IMR-90 (cell line): ENCODE results near the gene CAMTA1. TPM values are rescaled to one million over a fixed set of nuclear protein-coding genes. Genes with fewer than 3 reads are reported as not detected.

Source experiments
- ATAC-seq: fragments of 200-7000 bp; cut with Tn5 transposase; 2 replicates; pipeline ENCODE4 v1.9.1; 2020; ENCODE audit warnings: low read depth, mild to moderate bottlenecking, moderate library complexity
- BruUV-seq: library from RNA; stranded (reverse); fragments of 400-500 nt; replicated peaks from 2 replicates; lab custom pipeline; 2021; lab: Mats Ljungman, UMichigan
- CTCF ChIA-PET: fragments of 300-600 bp; formaldehyde crosslinking; extraction: SDS; loops from one replicate; lab custom pipeline; 2021; ENCODE audit warnings: antibody characterized with exemption; lab: Yijun Ruan, JAX
- POLR2A ChIA-PET: fragments of 300-600 bp; sonication (Branson Sonifier 250); formaldehyde crosslinking; loops from one replicate; lab custom pipeline; 2022; ENCODE audit warnings: antibody characterized with exemption; ENCODE audit not compliant: unreplicated experiment; lab: Charles Lee
- DNase-seq: peaks from one replicate; pipeline ENCODE4 v3.0.0; 2013
- H2AFZ ChIP-seq: replicated peaks from 2 replicates; pipeline ENCODE3; 2013; ENCODE audit warnings: low read length, mild to moderate bottlenecking; ENCODE audit not compliant: poor library complexity
- H2AK5ac ChIP-seq: 2 replicates; pipeline ENCODE4 v1.6.1; 2013; ENCODE audit warnings: low read depth, low read length, inconsistent platforms
- H2AK9ac ChIP-seq: replicated peaks from 2 replicates; pipeline ENCODE3; 2013; ENCODE audit warnings: mild to moderate bottlenecking, low read depth, low read length, moderate library complexity; ENCODE audit not compliant: poor library complexity
- H2BK120ac ChIP-seq: 2 replicates; pipeline ENCODE4 v1.6.1; 2013; ENCODE audit warnings: low read depth, low read length, inconsistent platforms
- H2BK15ac ChIP-seq: 3 replicates; pipeline ENCODE4 v1.6.1; 2013; ENCODE audit warnings: low read depth, low read length, inconsistent platforms
- H2BK20ac ChIP-seq: 2 replicates; pipeline ENCODE4 v1.6.1; 2013; ENCODE audit warnings: low read depth, mild to moderate bottlenecking, inconsistent platforms, low read length, moderate library complexity
- H2BK5ac ChIP-seq: 2 replicates; pipeline ENCODE4 v1.6.1; 2013; ENCODE audit warnings: mild to moderate bottlenecking, low read depth, low read length, inconsistent platforms; ENCODE audit not compliant: poor library complexity, severe bottlenecking
- H3K14ac ChIP-seq: replicated peaks from 2 replicates; pipeline ENCODE4 v1.6.1; 2013; ENCODE audit warnings: low read depth, low read length, inconsistent platforms
- H3K18ac ChIP-seq: 2 replicates; pipeline ENCODE4 v1.6.1; 2013; ENCODE audit warnings: low read depth, low read length, control low read depth
- H3K23ac ChIP-seq: 2 replicates; pipeline ENCODE4 v1.6.1; 2013; ENCODE audit warnings: low read depth, low read length, inconsistent platforms
- H3K27ac ChIP-seq: 2 replicates; pipeline ENCODE4 v1.5.1; 2013; ENCODE audit warnings: mild to moderate bottlenecking, control low read depth, low read length; ENCODE audit not compliant: insufficient read depth
- H3K27me3 ChIP-seq: 2 replicates; pipeline ENCODE4 v1.6.1; 2013; ENCODE audit warnings: low read length; ENCODE audit not compliant: control insufficient read depth, insufficient read depth
- H3K36me3 ChIP-seq: 2 replicates; pipeline ENCODE4 v1.6.1; 2013; ENCODE audit warnings: low read length, mixed read lengths; ENCODE audit not compliant: control insufficient read depth, insufficient read depth
- H3K4ac ChIP-seq: 2 replicates; pipeline ENCODE4 v1.6.1; 2013; ENCODE audit warnings: low read depth, low read length, inconsistent platforms
- H3K4me1 ChIP-seq: 2 replicates; pipeline ENCODE4 v1.6.1; 2013; ENCODE audit warnings: low read length, mixed read lengths; ENCODE audit not compliant: control insufficient read depth, insufficient read depth
- H3K4me2 ChIP-seq: 2 replicates; pipeline ENCODE4 v1.6.1; 2013; ENCODE audit warnings: low read depth, mild to moderate bottlenecking, control low read depth, low read length, moderate library complexity
- H3K4me3 ChIP-seq: 2 replicates; pipeline ENCODE4 v1.5.1; 2013; ENCODE audit warnings: low read depth, mild to moderate bottlenecking, control low read depth, low read length, moderate library complexity; ENCODE audit not compliant: insufficient read depth
- H3K56ac ChIP-seq: 2 replicates; pipeline ENCODE4 v1.6.1; 2013; ENCODE audit warnings: low read length, inconsistent platforms; ENCODE audit not compliant: insufficient read depth; ENCODE audit errors: extremely low read depth
- H3K79me1 ChIP-seq, 2 experiments: 2 replicates each; pipeline ENCODE4 v1.6.1; 2013; ENCODE audit warnings: low read length in 2 of 2, inconsistent platforms in 1 of 2, low read depth in 1 of 2
- H3K9ac ChIP-seq: 2 replicates; pipeline ENCODE4 v1.6.1; 2013; ENCODE audit warnings: low read depth, low read length, control low read depth
- H3K9me1 ChIP-seq: 2 replicates; pipeline ENCODE4 v1.6.1; 2013; ENCODE audit warnings: low read length, inconsistent platforms; ENCODE audit not compliant: insufficient read depth
- H3K9me3 ChIP-seq: 2 replicates; pipeline ENCODE4 v1.6.1; 2013; ENCODE audit warnings: low read length; ENCODE audit not compliant: control insufficient read depth, insufficient read depth
- H4K20me1 ChIP-seq: 2 replicates; pipeline ENCODE4 v1.6.1; 2013; ENCODE audit warnings: low read length, inconsistent platforms; ENCODE audit not compliant: insufficient read depth
- H4K5ac ChIP-seq: 2 replicates; pipeline ENCODE4 v1.6.1; 2013; ENCODE audit warnings: mild to moderate bottlenecking, low read depth, low read length, control low read depth
- H4K8ac ChIP-seq, 2 experiments: 2 replicates each; pipeline ENCODE4 v1.6.1; 2013; ENCODE audit warnings: low read depth in 2 of 2, low read length in 2 of 2, control low read depth in 1 of 2, inconsistent platforms in 1 of 2
- H4K91ac ChIP-seq: 2 replicates; pipeline ENCODE4 v1.6.1; 2013; ENCODE audit warnings: low read depth, low read length, inconsistent platforms; ENCODE audit not compliant: insufficient read depth
- BHLHE40 ChIP-seq: fragments of 150-350 bp; IDR thresholded peaks from 2 replicates; pipeline ENCODE4 v1.6.1; 2016; ENCODE audit warnings: mild to moderate bottlenecking, low read depth, low read length
- MAFK ChIP-seq: IDR thresholded peaks from 2 replicates; pipeline ENCODE4 v1.6.1; 2012; ENCODE audit warnings: low read depth, low read length, improper control_type of control experiment
- WGBS, 2 experiments: methylation state at CpG; one replicate each; pipeline versions ENCODE4 v1.1.5 to v1.1.7; 2013; ENCODE audit warnings: missing lambda C conversion rate in 2 of 2; ENCODE audit not compliant: insufficient read length in 1 of 2; ENCODE audit errors: extremely low coverage in 2 of 2; 5-methylcytosine and 5-hydroxymethylcytosine counted together
- dilution Hi-C: fragments of 300-500 bp; cut with HindIII; formaldehyde crosslinking; loops from one replicate; pipeline ENCODE4 v1.14.3; 2018; ENCODE audit warnings: low sequenced_read_pairs; ENCODE audit not compliant: unreplicated experiment
- in situ Hi-C: fragments of 300-500 bp; cut with MboI; formaldehyde crosslinking; loops from 3 replicates; pipeline ENCODE4 v1.14.3; 2019; ENCODE audit warnings: low sequenced_read_pairs, inconsistent platforms, mixed read lengths
- intact Hi-C: fragments of 100-400 bp; cut with micrococcal nuclease; formaldehyde crosslinking; loops from 2 replicates; pipeline ENCODE4 v1.10.0; 2022
- polyA plus RNA-seq, 3 experiments: library from polyadenylated mRNA; depleted of rRNA; stranded (reverse); fragments of >200 nt; gene quantifications; 2 replicates each; pipeline ENCODE4 v1.2.3, GENCODE V29; 2012; ENCODE audit warnings: low replicate concordance in 1 of 3
- total RNA-seq: library from RNA; depleted of rRNA; stranded (reverse); fragments of >200 nt; gene quantifications from 2 replicates; pipeline ENCODE4 v1.2.3, GENCODE V29; 2012
- TF ChIP-seq, protein P1 (sequence below): fragments of 150-350 bp; IDR thresholded peaks from 2 replicates; pipeline ENCODE4 v1.6.1; 2017; ENCODE audit warnings: mild to moderate bottlenecking, antibody characterized with exemption, low read length, low read depth

Gene CAMTA1
- total and polyA plus RNA-seq, 2 of the 4 experiments (the other 2 are of a cell fraction), result 35.5 to 74.3 TPM

DNA sequence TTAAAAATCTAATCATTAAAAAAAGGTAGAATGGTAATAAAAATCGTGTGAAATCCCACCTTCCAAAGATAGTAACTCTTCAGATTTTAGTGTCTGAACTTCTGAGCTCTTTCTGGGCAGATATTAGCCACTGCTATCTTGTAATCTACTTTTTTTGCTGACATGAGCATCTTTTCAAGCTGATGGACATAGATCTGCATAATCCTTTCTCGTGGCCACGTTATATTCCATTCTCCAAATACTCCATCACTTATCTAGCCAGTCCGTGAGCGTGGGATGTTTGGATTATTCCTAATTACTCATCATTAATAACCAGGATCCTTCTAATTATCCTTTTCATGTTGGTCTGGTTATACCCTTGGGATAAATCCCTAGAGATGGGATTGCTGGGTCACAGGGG lies 731.7 kb downstream of the CAMTA1 start:
- H2BK120ac ChIP-seq, result no peak overlapping the region
- intact Hi-C loops, result no loop called here
- dilution Hi-C loops, result no loop called here
- no peak overlapping the region for H4K8ac ChIP-seq
- ATAC-seq (no peak), DNase-seq (no peak)
- H2BK15ac ChIP-seq, result no peak overlapping the region
- H3K36me3 ChIP-seq, result no peaks in the 10 kb centered on the region
- peaks cover 6% of the 10 kb centered on the region for H3K27me3 ChIP-seq
- H3K79me1 ChIP-seq, result no peaks in the 10 kb centered on the region
- H3K4me3 ChIP-seq, result no peak overlapping the region
- H2AK9ac ChIP-seq, result no peak overlapping the region
- no TSS peak for BruUV-seq
- H3K23ac ChIP-seq, result no peak overlapping the region
- H3K27ac ChIP-seq, result no peak overlapping the region
- no peak overlapping the region for H3K14ac ChIP-seq
- H3K4ac ChIP-seq, result no peak overlapping the region
- WGBS, 2 experiments, result 100% methylated on average over 1 of the region's 5 CpGs; no CpG with 5 or more reads in 1 of the 2 experiments
- TF ChIP-seq BHLHE40 (no peak), MAFK (peak; percentile 91)
- TF ChIP-seq, protein P1, sequence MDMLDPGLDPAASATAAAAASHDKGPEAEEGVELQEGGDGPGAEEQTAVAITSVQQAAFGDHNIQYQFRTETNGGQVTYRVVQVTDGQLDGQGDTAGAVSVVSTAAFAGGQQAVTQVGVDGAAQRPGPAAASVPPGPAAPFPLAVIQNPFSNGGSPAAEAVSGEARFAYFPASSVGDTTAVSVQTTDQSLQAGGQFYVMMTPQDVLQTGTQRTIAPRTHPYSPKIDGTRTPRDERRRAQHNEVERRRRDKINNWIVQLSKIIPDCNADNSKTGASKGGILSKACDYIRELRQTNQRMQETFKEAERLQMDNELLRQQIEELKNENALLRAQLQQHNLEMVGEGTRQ, result no peak
- no peak overlapping the region for H2AK5ac ChIP-seq
- no peak overlapping the region for H3K9ac ChIP-seq
- ChIA-PET CTCF (no interaction called here), POLR2A (no interaction called here)
- no peak overlapping the region for H2BK20ac ChIP-seq
- H3K4me2 ChIP-seq, result no peak overlapping the region
- H4K5ac ChIP-seq, result no peak overlapping the region
- H3K18ac ChIP-seq, result no peak overlapping the region
- no peak overlapping the region for H2AFZ ChIP-seq
- no peak overlapping the region for H3K56ac ChIP-seq
- no peaks in the 10 kb centered on the region for H3K9me3 ChIP-seq
- H2BK5ac ChIP-seq, result no peak overlapping the region
- in situ Hi-C loops, result no loop called here
- no peaks in the 10 kb centered on the region for H3K4me1 ChIP-seq
- no peak overlapping the region for H4K91ac ChIP-seq
- no peaks in the 10 kb centered on the region for H3K9me1 ChIP-seq
- no peaks in the 10 kb centered on the region for H4K20me1 ChIP-seq
